ENCODE data around the gene PLXNA4. TPM values are rescaled to one million over a fixed set of nuclear protein-coding genes. Genes with fewer than 3 reads are reported as not detected.

PLXNA4 gene
- total and polyA plus RNA-seq, 11 donors = 1.8 to 22.1 (median 10.5) TPM

GRCh38 chr7:132578050-132578370 is 1.7 kb upstream of the PLXNA4 start:
- Histone ChIP-seq H3K4me1 (peaks cover 0 to 33% (median 9%) of the 10 kb centered on the region in 12 donors), H3K9me3 (no peaks in the 10 kb centered on the region), H3K27ac (no peak overlapping the region), H3K27me3 (peaks cover 0 to 54% (median 5%) of the 10 kb centered on the region in 9 donors), H3K36me3 (no peaks in the 10 kb centered on the region), H3K4me3 (peak overlapping the region in 1 of 12 donors; percentile 74)
- WGBS, 4 donors = 86 to 91% (median 90%) methylated on average over 3 of the region's 3 CpGs
- DNase-seq (no peak), ATAC-seq (no peak)
- intact Hi-C loops (cut with DNase I) = loop anchor here in 9 of 10 donors (2.0 to 10.0 kb wide), 10 partner anchors 73 to 633 kb away; no protein-coding TSS in a partner anchor
- TF ChIP-seq POLR2A (IDR thresholded peaks at IDR 0.05) (no peak), CTCF (IDR thresholded peaks at IDR 0.05) (no peak)

- 6 to 11% (median 8%) methylated on average over 28 to 65 of the region's 65 CpGs for WGBS, 4 donors
- ATAC-seq (peak; percentile 40 to 82 (median 77)), DNase-seq (peak; percentile 83 to 89 (median 84))
- Histone ChIP-seq H3K4me3 (peak overlapping the region in 11 of 12 donors; percentile 25 to 77 (median 47)), H3K36me3 (no peaks in the 10 kb centered on the region), H3K27me3 (peaks cover 0 to 60% (median 5%) of the 10 kb centered on the region in 9 donors), H3K9me3 (no peaks in the 10 kb centered on the region), H3K27ac (peak overlapping the region in 10 of 12 donors; percentile 6 to 70 (median 64)), H3K4me1 (peaks cover 0 to 36% (median 9%) of the 10 kb centered on the region in 12 donors)
- TF ChIP-seq CTCF (IDR thresholded peaks at IDR 0.05) (peak in 7 of 12 donors; percentile 8 to 55 (median 42)), POLR2A (IDR thresholded peaks at IDR 0.05) (no peak)
- intact Hi-C loops (cut with DNase I) = loop anchor here in 9 of 10 donors (2.0 to 10.0 kb wide), 11 partner anchors 73 to 633 kb away; no protein-coding TSS in a partner anchor
Measured at GRCh38 chr7:132577206-132578049, 1.2 kb upstream of the PLXNA4 start.

GRCh38 chr7:132576721-132577085 is 433 bp upstream of the PLXNA4 start:
- no peaks in the 10 kb centered on the region for H3K9me3 ChIP-seq
- peak in 3 of 4 donors; percentile 17 to 45 (median 40) for ATAC-seq

More at GRCh38 chr7:132576721-132577085, 433 bp upstream of the PLXNA4 start:
- no peak for TF ChIP-seq POLR2A (IDR thresholded peaks at IDR 0.05)
- TF ChIP-seq CTCF (IDR thresholded peaks at IDR 0.05) = no peak
- H3K4me3 ChIP-seq = peak overlapping the region; percentile 38 to 77 (median 61)
- no peaks in the 10 kb centered on the region for H3K36me3 ChIP-seq
- peaks cover 0 to 65% (median 5%) of the 10 kb centered on the region in 9 donors for H3K27me3 ChIP-seq
- peak overlapping the region in 9 of 12 donors; percentile 67 to 84 (median 75) for H3K27ac ChIP-seq
- peak in 3 of 5 donors; percentile 19 to 33 (median 26) for DNase-seq
- intact Hi-C loops (cut with DNase I) = loop anchor here in 9 of 10 donors (2.0 to 10.0 kb wide), 10 partner anchors 72 to 632 kb away; no protein-coding TSS in a partner anchor
- peaks cover 0 to 43% (median 9%) of the 10 kb centered on the region in 12 donors for H3K4me1 ChIP-seq
- WGBS, 4 donors = 1 to 40% (median 1%) methylated on average over 1 to 55 of the region's 55 CpGs; no CpG with 5 or more reads in 1 of the 4 donors
